Measurements from ENCODE around the gene ADAMTSL3.

The ADAMTSL3 gene

GRCh38 chr15:83837945-83838571 is 184.1 kb downstream of the ADAMTSL3 start:
- ATAC-seq: no peak

GRCh38 chr15:83838763-83839162 is 184.8 kb downstream of the ADAMTSL3 start:
- no peak for ATAC-seq

GRCh38 chr15:83842281-83842680 is 188.4 kb downstream of the ADAMTSL3 start:
- no peak for ATAC-seq

- no peak for ATAC-seq
These were observed 189.5 kb downstream of the ADAMTSL3 start for GRCh38 chr15:83843471-83843871.

GRCh38 chr15:83844742-83845141 is 190.8 kb downstream of the ADAMTSL3 start:
- ATAC-seq: no peak

GRCh38 chr15:83845230-83845629 is 191.3 kb downstream of the ADAMTSL3 start:
- ATAC-seq: no peak

- ATAC-seq: no peak
These were observed 192.9 kb downstream of the ADAMTSL3 start for GRCh38 chr15:83846847-83847246.

- ATAC-seq: no peak
These were observed 194.6 kb downstream of the ADAMTSL3 start for GRCh38 chr15:83848315-83849050.

- no peak for ATAC-seq
These were observed 196.1 kb downstream of the ADAMTSL3 start for GRCh38 chr15:83850015-83850414.

GRCh38 chr15:83850501-83851245 is 196.8 kb downstream of the ADAMTSL3 start:
- ATAC-seq: no peak

GRCh38 chr15:83853232-83853631 is 199.3 kb downstream of the ADAMTSL3 start:
- ATAC-seq: no peak

- ATAC-seq: no peak
These were observed 200.4 kb downstream of the ADAMTSL3 start for GRCh38 chr15:83854321-83854720.

- ATAC-seq: no peak
These were observed 201.2 kb downstream of the ADAMTSL3 start for GRCh38 chr15:83854950-83855707.

- no peak for ATAC-seq
These were observed 202.0 kb downstream of the ADAMTSL3 start for GRCh38 chr15:83855956-83856355.

- ATAC-seq: no peak
These were observed 205.0 kb downstream of the ADAMTSL3 start for GRCh38 chr15:83858820-83859505.

- ATAC-seq: no peak
These were observed 212.8 kb downstream of the ADAMTSL3 start for GRCh38 chr15:83866692-83867091.

GRCh38 chr15:83869341-83869740 is 215.4 kb downstream of the ADAMTSL3 start:
- no peak for ATAC-seq

GRCh38 chr15:83871808-83872559 is 218.1 kb downstream of the ADAMTSL3 start:
- no peak for ATAC-seq

- ATAC-seq: no peak
These were observed 220.0 kb downstream of the ADAMTSL3 start for GRCh38 chr15:83873966-83874365.

GRCh38 chr15:83880529-83880928 is 226.6 kb downstream of the ADAMTSL3 start:
- ATAC-seq: no peak

GRCh38 chr15:83881156-83881555 is 227.2 kb downstream of the ADAMTSL3 start:
- ATAC-seq: no peak

- no peak for ATAC-seq
These were observed 232.4 kb downstream of the ADAMTSL3 start for GRCh38 chr15:83886321-83886720.
